HG03103 (cell line): Measurements from ENCODE around the gene GABRR3.

ENCODE experiments used
- ATAC-seq: cut with Tn5 transposase; IDR thresholded peaks from one replicate; pipeline ENCODE4 v1.9.1; 2021; ENCODE audit warnings: low read depth; ENCODE audit not compliant: unreplicated experiment

Gene GABRR3

GRCh38 chr3:98035208-98035607, at the start of gene GABRR3:
TSS of gene GABRR3 (minus strand) at chr3:98035315. CDS start at chr3:98034987, 328 bp downstream.
- ATAC-seq: no peak

- ATAC-seq: no peak
Measured at GRCh38 chr3:98073486-98073885, 38.4 kb upstream of the GABRR3 start.

- no peak for ATAC-seq
Measured at GRCh38 chr3:98070840-98071239, 35.7 kb upstream of the GABRR3 start.

DNA sequence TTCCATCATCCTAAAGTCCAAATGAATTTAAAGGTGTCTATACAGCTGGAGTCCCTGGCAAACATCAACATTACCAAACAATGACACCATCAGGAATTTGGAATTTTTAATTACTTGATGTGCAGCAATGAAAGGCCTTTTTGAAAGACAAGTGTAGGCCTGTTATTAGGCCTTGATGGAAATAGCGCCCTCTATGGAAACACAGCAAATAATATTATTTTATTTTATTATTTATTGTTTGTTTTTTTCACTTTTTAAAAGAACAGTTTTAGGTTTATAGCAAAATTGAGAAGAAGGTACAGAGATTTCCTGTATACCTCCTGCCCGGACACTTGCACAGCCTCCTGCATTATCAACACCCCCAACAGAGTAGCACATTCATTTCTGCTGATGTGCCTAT, 33.7 kb upstream of the GABRR3 start:
- ATAC-seq: no peak

DNA sequence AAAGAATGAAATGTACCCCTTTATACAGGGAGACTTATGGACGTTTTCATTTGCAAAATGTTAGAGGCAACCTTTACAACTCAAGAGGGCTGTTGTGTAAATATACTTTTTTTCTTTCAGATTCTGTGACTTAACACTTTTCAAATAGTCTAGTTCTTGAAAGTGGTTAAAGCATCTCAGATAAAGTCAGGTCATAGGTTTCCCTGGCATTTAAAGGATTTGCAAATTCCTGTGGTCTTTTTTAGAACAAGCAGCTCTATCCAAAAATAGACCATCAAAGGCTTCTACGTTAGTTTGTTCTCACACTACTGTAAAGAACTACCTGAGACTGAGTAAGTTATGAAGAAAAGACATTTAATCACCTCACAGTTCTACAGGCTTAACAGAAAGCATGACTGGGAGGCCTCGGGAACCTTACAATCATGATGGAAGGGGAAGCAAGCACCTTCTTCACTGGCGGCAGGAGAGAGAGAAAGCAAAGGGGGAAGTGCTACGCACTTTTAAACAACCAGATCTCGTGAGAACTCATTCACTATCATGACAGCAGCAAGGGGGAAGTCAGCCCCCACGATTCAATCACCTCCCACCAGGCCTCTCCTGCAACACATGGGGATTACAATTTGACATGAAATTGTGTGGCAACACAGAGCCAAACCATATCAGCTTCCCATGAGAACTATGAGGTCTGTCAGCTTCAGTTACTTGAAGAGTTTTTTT, 23.3 kb upstream of the GABRR3 start:
- no peak for ATAC-seq

DNA sequence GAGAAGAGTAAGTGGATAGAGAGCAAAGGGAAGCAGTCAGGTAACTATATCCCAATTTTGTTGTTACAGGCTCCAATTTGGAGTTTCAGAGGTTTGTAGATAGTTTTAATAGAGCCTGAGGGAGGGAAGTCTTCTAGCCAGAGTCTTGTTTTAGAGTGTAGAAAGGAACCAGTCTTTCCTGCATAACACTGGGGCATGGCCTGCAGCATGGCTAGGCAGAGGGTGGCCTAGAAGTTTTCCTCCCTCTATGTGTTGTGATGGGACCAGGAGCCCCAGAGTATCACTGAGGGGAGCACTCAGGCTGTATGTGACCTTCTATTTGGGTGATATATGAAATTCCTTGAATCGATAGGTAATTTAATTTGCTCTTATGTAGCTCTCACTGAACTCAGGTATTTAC, 22.5 kb upstream of the GABRR3 start:
- no peak for ATAC-seq

GRCh38 chr3:98056035-98056434, 20.9 kb upstream of the GABRR3 start:
- ATAC-seq: no peak

DNA sequence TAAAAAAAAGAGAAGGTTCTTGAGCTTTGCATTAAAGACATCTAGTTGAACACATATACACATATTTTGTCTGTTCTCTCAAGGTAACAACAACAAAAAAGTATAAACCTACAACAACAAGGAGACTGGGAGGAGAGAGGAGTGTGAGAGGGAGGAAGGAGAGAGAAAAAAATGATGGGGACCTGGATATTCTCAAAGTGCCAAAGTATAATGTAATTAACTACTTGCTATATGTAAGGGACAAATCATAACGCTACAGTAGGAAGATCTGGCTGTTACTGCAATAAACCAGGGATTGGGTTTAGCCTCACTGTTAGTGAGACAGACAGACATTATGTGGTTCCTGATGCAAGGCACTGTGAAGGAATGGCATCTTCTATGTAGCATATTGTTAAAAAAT, 14.2 kb upstream of the GABRR3 start:
- no peak for ATAC-seq

DNA sequence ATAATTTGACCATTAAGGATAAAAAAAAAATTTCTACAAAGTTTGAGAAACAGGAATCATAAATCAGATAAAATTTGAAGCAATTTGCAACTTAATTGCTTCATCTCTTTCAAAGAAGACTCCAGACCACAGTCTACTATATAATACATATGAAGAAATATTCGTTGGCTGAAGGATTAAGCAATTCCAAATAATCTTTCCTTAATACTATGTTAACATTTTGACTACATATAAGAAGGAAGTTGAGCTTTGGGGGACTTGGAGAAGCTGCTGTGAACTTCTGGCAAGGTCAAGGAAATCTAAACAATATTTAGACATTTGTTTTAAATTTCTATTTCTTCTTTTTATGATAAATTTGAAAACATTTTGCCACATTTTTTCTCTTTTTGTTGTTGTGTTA, 13.5 kb upstream of the GABRR3 start:
- ATAC-seq: no peak

DNA sequence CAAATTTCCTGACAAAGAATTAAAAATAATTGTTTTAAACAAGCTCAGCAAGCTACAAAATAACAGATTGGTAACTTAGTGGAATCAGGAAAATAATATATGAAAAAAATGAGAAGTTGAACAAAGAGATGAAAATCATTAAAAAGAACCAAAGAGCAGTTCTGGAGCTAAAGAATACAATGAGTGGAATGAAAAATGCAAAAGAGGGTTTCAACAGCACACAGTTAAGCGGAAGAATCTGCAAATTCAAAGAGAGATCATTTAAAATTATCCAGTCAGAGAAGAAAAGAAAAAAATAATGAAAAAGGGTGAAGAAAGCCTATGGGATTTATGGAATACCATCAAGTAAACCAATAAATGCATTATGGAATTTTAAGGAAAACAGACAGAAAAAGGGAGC, 6.2 kb upstream of the GABRR3 start:
- ATAC-seq: no peak

DNA sequence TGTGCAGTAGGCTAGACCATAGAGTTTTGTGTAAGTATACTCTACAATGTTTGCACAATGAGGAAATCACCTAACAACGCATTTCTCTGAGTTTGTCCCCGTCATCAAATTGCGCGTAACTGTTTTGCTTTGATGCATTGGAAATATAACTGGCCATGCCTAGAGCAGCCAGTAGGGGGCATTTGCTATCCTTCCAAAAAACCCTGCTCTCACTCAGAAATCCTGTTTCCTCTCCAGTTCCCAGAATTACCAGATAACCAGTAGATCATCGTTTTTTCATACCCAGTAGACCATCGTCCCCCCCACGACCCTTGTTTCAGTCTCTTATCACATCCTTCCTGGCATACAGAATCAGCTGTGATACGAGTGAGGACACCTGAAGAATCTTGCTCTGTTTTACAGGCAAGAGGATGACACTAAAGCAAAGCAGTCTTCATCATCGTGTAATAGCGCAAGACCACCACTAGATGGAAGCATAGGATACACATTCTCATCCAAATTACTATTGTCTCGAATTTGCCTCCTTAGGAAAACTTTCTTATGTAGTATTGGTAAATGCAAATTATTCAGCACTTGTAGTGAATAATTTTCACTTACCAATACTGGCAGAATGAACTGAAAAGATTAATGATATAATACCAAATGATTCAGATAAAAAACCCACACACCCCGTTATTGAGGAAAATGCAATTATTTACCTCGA, 4.4 kb upstream of the GABRR3 start:
- ATAC-seq: peak; percentile 95

DNA sequence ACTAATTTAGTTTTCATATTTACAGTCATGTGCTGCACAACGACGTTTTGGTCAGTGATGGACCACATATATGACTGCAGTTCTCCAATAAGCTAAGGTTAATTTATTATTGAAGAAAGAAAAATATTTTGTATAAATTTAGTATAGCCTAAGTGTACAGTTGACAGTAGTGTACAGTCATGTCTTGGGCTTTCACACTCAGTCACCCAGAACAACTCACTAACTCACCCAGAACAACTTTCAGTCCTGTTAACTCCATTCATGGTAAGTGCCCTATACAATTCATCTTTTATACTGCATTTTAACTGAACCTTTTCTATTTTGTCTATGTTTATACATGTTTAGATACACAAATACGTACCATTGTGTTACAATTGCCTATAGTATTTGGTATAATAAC, 3.8 kb upstream of the GABRR3 start:
- peak; percentile 5 for ATAC-seq

DNA sequence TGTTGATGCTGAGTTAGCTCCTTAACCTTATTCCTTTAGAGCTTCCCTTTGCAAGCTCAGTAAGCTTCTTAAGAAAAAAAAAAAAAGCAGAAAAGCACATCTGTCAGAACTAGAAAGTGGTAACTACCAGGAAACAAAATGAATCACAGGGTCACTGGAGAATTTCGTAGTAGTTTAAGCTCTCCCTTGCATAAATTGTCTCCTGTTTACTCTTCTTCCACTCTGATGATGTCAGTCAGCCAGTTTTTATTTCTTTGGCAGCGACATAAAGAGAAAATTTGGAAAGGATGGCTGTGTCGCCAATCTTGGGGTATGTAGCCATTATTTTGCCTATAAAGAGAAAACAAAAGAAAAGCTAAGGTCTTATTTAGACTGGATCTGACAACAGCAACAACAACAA, 3.2 kb upstream of the GABRR3 start:
- ATAC-seq: no peak

- no peak for ATAC-seq
Measured at GRCh38 chr3:98034486-98034885, 629 bp downstream of the GABRR3 start.

DNA sequence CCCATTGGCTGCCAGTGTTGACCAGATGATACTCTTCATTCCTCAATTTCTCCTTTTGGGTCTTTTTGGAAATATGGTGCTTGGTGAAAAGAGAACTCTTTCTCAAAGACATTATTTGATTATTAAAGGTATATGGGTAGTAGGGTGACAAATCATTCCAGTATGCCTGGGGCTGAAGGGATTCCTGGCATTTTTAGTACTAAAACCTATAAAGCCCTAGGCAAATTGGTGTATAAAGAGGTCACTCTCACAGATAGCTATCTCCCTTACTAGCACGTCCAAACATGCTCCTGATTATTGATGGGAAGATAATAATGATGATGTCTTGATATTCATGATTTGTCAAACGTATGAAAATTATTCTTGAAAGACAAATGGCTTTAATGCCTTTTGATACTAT, 1.1 kb downstream of the GABRR3 start:
- no peak for ATAC-seq

GRCh38 chr3:98032904-98033303, 2.2 kb downstream of the GABRR3 start:
- ATAC-seq: no peak

DNA sequence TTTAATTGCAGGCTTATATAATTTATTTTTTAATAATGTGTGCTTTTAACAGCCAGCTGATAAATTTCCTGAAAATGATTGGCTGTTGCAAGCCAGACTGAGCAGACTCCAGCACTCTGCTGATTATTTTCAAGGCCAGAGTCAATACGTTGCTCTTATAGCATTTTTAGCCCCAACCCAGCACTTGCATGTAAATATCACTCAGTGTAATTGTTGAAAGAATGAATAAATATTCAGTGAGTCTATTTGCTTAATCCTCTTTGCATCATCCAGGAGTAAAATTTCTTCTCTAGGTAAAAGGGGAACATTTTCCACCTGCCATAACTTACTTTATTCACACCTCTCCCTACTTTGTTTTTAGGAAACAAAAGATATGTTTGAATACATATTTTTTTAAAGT, 2.9 kb downstream of the GABRR3 start:
- no peak for ATAC-seq

DNA sequence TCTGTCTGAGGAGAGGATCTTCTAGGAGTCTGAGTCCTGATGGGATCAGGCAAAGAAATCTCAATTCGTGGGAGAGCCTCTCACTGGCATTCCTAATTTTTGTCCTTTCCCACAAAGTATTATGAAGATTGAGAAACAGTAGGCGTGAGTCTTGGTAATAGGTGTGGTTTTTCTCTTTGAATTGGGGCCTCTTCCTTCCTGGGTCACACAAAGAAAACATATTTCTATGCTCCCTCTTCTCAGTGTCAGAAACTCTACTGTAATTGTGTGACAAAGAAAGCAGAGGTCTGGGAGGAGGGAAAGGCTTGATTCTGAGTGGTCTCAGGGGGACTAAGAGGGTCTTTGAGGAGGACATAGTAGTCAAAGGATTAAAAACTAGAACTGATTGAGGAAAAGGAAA, 6.0 kb downstream of the GABRR3 start:
- no peak for ATAC-seq

DNA sequence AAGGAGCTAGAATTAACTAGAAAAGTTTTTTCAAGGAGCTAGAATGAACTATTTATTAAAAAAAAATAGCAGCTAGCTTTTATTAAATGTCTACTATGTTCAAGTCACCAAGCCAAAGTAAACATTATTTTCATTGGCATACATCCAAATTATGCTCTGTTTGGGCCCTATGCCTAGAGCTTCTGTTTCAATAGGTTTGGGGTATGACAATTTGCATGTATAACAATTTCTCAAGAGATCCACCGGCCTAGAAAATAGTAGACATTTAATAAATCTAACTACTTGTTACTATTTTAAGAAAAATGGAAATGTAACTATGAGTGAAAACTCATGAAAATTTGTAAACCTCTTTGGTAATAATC, 8.0 kb downstream of the GABRR3 start:
- no peak for ATAC-seq

DNA sequence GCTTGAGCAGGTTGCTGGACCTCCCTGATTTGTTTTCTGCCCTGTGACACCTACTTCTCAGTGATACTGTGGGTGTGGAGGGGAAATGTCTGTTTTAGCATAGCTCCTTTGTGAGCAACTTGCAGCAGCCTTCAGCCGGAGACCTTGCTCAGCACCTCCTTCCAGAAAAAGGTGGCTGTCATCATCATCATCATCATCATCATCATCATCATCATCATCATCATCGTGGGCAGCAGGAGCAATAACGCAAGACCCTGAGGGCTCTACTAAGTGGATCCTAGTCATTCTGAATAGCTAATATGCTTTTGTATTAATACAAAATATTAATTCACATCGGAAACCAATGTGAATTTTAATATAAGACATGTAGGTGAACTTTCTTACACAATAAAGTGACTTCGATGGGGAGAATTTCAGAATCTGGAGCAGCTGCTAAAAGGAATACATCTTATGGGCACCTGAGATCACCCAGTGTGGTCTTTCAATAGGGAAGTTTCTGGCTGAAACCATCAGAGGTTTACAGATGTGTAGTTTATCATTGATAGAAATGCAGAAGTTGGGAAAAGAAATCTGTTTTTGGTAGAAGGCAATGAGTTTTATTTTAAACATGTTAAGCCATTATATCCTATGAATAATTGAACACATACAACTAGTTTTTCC, 8.6 kb downstream of the GABRR3 start:
- ATAC-seq: no peak

DNA sequence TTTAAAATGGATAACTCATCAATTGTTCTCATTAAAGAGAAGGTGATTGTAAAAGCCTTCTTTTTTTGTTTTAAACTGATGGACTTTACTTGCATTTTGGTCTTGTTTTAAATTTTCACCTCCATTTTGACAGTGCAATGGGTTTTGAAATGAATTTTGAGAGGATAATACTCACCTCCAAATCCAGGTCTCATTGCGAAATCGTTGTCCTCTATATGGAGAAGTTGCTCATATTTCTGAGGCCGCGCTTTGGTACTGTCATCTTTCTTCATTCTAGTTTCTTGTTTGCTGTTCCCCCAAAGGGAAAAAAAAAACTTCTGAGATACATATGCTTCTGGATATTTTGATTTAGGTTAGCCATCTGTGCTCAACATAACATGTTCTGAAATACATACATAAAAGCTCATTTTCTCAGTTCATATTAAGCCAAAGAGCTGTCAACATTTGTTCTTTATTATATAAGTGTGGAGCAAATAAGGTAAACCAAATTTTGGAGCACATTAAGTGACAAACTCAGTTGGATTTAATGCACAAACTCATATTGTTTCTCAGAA, 9.6 kb downstream of the GABRR3 start:
- ATAC-seq: no peak
